ENCODE results near the gene PATL1.
"Not testable (repeated sequence)": the region's sequence is repeated elsewhere in the genome, so short reads cannot be mapped to it uniquely, and the experiment has no call there.

Gene PATL1

GRCh38 chr11:59676205-59676604, 7.4 kb upstream of the PATL1 start:
- DNase-seq (ENCODE audit: low read depth in 2 of 2), result no peak

GRCh38 chr11:59674291-59674690, 5.5 kb upstream of the PATL1 start:
- no peak for DNase-seq (ENCODE audit: low read depth in 2 of 2)

- DNase-seq (ENCODE audit: low read depth in 2 of 2), result no peak
These were observed 4.5 kb upstream of the PATL1 start for GRCh38 chr11:59673291-59673690.

- no peak for DNase-seq (ENCODE audit: low read depth in 2 of 2)
These were observed 2.6 kb upstream of the PATL1 start for GRCh38 chr11:59671471-59671870.

GRCh38 chr11:59669611-59670009, 773 bp upstream of the PATL1 start:
- peak in 1 of 2 donors; percentile 4 for DNase-seq (ENCODE audit: low read depth in 2 of 2)

- DNase-seq (ENCODE audit: low read depth in 2 of 2), result peak; percentile 62 to 69
These were observed 468 bp downstream of the PATL1 start for GRCh38 chr11:59668188-59668949.

- no peak for DNase-seq (ENCODE audit: low read depth in 2 of 2)
These were observed 1.0 kb downstream of the PATL1 start for GRCh38 chr11:59667812-59668187.

- DNase-seq (ENCODE audit: low read depth in 2 of 2), result no peak
These were observed 1.9 kb downstream of the PATL1 start for GRCh38 chr11:59666969-59667368.

- no peak for DNase-seq (ENCODE audit: low read depth in 2 of 2)
These were observed 8.2 kb downstream of the PATL1 start for GRCh38 chr11:59660621-59661020.

GRCh38 chr11:59659981-59660380, 8.9 kb downstream of the PATL1 start:
- DNase-seq (ENCODE audit: low read depth in 2 of 2), result no peak

- DNase-seq (ENCODE audit: low read depth in 2 of 2), result no peak
These were observed 10.8 kb downstream of the PATL1 start for GRCh38 chr11:59658036-59658435.

GRCh38 chr11:59654893-59655292, 13.9 kb downstream of the PATL1 start:
- DNase-seq (ENCODE audit: low read depth in 2 of 2), result no peak

GRCh38 chr11:59647245-59647980, 21.4 kb downstream of the PATL1 start:
- no peak for DNase-seq (ENCODE audit: low read depth in 2 of 2)

GRCh38 chr11:59644528-59644927, 24.3 kb downstream of the PATL1 start:
- no peak for DNase-seq (ENCODE audit: low read depth in 2 of 2)

GRCh38 chr11:59643390-59643789, 25.4 kb downstream of the PATL1 start:
- no peak for DNase-seq (ENCODE audit: low read depth in 2 of 2)

GRCh38 chr11:59641156-59641555, 27.7 kb downstream of the PATL1 start:
- DNase-seq (ENCODE audit: low read depth in 2 of 2), result no peak

- DNase-seq (ENCODE audit: low read depth in 2 of 2), result no peak
These were observed 38.3 kb downstream of the PATL1 start for GRCh38 chr11:59630493-59630892.

- no peak for DNase-seq (ENCODE audit: low read depth in 2 of 2)
These were observed 38.8 kb downstream of the PATL1 start for GRCh38 chr11:59629996-59630395.

GRCh38 chr11:59626969-59627368, 41.9 kb downstream of the PATL1 start:
- DNase-seq (ENCODE audit: low read depth in 2 of 2), result not testable (repeated sequence)

- no peak for DNase-seq (ENCODE audit: low read depth in 2 of 2)
These were observed 43.1 kb downstream of the PATL1 start for GRCh38 chr11:59625703-59626102.

- no peak for DNase-seq (ENCODE audit: low read depth in 2 of 2)
These were observed 51.0 kb downstream of the PATL1 start for GRCh38 chr11:59617876-59618275.

- DNase-seq (ENCODE audit: low read depth in 2 of 2), result peak in 1 of 2 donors; percentile 92
These were observed 52.3 kb downstream of the PATL1 start for GRCh38 chr11:59616396-59616982.

All from stimulated activated CD8-positive, alpha-beta memory T cell treated with anti-CD3 and anti-CD28 coated beads, Interleukin-15, amount 100 ng/mL, for 4 hours (primary cell).